Neutrophil (primary cell): ENCODE data around the gene PACC1.
A peak's percentile ranks its signal among the peaks of the same experiment; 100 is the strongest.
"Not testable (repeated sequence)": the region's sequence is repeated elsewhere in the genome, so short reads cannot be mapped to it uniquely, and the experiment has no call there.

ENCODE experiments used
- H3K27ac ChIP-seq: fragments of 200-600 bp; sonication (generic); 2 replicates; pipeline ENCODE4 v1.5.1; 2016; ENCODE audit warnings: mild to moderate bottlenecking, moderate library complexity
- H3K27me3 ChIP-seq: fragments of 200-600 bp; sonication (generic); 2 replicates; pipeline ENCODE4 v1.6.0; 2016; ENCODE audit warnings: mild to moderate bottlenecking
- H3K36me3 ChIP-seq: fragments of 200-600 bp; sonication (generic); 2 replicates; pipeline ENCODE4 v1.5.1; 2017
- H3K4me1 ChIP-seq, 2 experiments: fragments of 200-600 bp in 1 of 2; sonication (generic) in 1 of 2; 1 replicate in 1 of 2; 2 replicates in 1 of 2; pipeline versions ENCODE4 v1.5.1 to v1.6.1; 2013 to 2016; ENCODE audit warnings: low read depth in 1 of 2, low read length in 1 of 2, mild to moderate bottlenecking in 1 of 2, moderate library complexity in 1 of 2; ENCODE audit not compliant: control insufficient read depth in 1 of 2, insufficient read depth in 1 of 2
- H3K4me3 ChIP-seq, 2 experiments: fragments of 200-600 bp in 1 of 2; sonication (generic) in 1 of 2; 1 replicate in 1 of 2; 2 replicates in 1 of 2; pipeline ENCODE4 v1.5.1; 2013 to 2016; ENCODE audit warnings: low read depth in 1 of 2, low read length in 1 of 2, mild to moderate bottlenecking in 1 of 2, moderate library complexity in 1 of 2
- H3K9me3 ChIP-seq: fragments of 200-600 bp; sonication (generic); 2 replicates; pipeline ENCODE4 v1.5.1; 2016
- CTCF ChIP-seq: fragments of 200-600 bp; sonication (generic); IDR thresholded peaks from 2 replicates; pipeline ENCODE4 v1.5.1; 2016; ENCODE audit warnings: antibody characterized with exemption

The PACC1 gene

GRCh38 chr1:212341090-212341489 is 73.6 kb downstream of the PACC1 start:
- no peak for TF ChIP-seq CTCF
- no peak overlapping the region for H3K4me3 ChIP-seq
- H3K27me3 ChIP-seq, result no peaks in the 10 kb centered on the region
- H3K4me1 ChIP-seq, result no peaks in the 10 kb centered on the region
- H3K36me3 ChIP-seq, result peaks cover 77% of the 10 kb centered on the region
- H3K9me3 ChIP-seq, result no peaks in the 10 kb centered on the region
- peak overlapping the region; percentile 25 for H3K27ac ChIP-seq

DNA sequence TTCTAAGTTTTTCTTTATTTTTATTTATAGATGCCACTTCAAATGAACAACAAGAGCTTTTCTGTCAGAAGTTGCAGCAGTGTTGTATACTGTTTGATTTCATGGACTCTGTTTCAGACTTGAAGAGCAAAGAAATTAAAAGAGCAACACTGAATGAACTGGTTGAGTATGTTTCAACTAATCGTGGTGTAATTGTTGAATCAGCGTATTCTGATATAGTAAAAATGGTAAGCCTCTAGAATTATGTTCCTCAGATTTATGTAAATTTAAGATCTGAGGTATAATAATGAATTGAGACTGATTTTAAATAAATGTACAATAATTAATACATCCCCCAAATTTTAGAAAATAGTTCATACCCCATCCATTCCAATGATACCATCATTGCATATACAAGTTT is 85.6 kb downstream of the PACC1 start:
- H3K36me3 ChIP-seq, result peaks cover 39% of the 10 kb centered on the region
- no peak for TF ChIP-seq CTCF
- no peaks in the 10 kb centered on the region for H3K9me3 ChIP-seq
- H3K4me1 ChIP-seq, result no peaks in the 10 kb centered on the region
- no peaks in the 10 kb centered on the region for H3K27me3 ChIP-seq
- no peak overlapping the region for H3K4me3 ChIP-seq
- no peak overlapping the region for H3K27ac ChIP-seq

- TF ChIP-seq CTCF, result no peak
Observed at GRCh38 chr1:212328248-212328647, 86.4 kb downstream of the PACC1 start.

GRCh38 chr1:212326541-212326940 is 88.1 kb downstream of the PACC1 start:
- Histone ChIP-seq H3K4me3 (no peak overlapping the region), H3K9me3 (no peaks in the 10 kb centered on the region), H3K27me3 (no peaks in the 10 kb centered on the region), H3K4me1 (no peaks in the 10 kb centered on the region), H3K36me3 (peaks cover 20% of the 10 kb centered on the region), H3K27ac (peak overlapping the region; percentile 15)
- TF ChIP-seq CTCF, result no peak

More at GRCh38 chr1:212328248-212328647, 86.4 kb downstream of the PACC1 start:
- H3K27me3 ChIP-seq, result no peaks in the 10 kb centered on the region
- no peak overlapping the region for H3K27ac ChIP-seq
- H3K4me3 ChIP-seq, result no peak overlapping the region
- no peaks in the 10 kb centered on the region for H3K9me3 ChIP-seq
- no peaks in the 10 kb centered on the region for H3K4me1 ChIP-seq
- peaks cover 30% of the 10 kb centered on the region for H3K36me3 ChIP-seq

DNA sequence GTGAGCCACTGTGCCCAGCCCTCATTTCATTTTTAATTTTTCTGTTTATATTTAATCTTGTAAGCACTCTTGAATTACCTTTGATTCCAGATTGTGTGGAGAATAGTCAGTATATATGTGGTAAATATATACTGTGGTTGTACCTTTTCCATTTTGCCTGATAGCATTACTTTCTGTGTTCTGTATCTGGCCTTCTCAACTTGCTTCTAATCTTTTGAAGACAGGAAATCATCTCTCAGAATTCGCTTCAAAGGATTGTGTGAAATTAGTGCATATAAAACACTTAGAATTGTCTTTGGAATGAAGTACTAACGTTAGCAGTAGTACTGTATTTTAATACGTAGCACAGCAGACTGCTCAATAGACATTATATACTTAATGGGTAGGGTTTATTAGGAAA is 91.6 kb downstream of the PACC1 start:
- Histone ChIP-seq H3K27me3 (no peaks in the 10 kb centered on the region), H3K4me3 (no peak overlapping the region), H3K36me3 (no peaks in the 10 kb centered on the region), H3K9me3 (no peaks in the 10 kb centered on the region), H3K4me1 (peaks cover 0 to 2% of the 10 kb centered on the region in 2 experiments), H3K27ac (peak overlapping the region; percentile 2)
- TF ChIP-seq CTCF, result no peak

DNA sequence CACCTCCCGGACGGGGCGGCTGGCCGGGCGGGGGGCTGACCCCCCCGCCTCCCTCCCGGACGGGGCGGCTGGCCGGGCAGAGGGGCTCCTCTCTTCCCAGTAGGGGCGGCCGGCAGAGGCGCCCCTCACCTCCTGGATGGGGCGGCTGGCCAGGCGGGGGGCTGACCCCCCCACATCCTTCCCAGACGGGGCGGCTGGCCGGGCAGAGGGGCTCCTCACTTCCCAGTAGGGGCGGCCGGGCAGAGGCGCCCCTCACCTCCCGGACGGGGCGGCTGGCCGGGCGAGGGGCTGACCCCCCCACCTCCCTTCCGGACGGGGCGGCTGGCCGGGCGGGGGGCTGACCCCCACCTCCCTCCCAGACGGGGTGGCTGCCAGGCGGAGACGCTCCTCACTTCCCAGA is 93.7 kb downstream of the PACC1 start:
- H3K9me3 ChIP-seq, H3K36me3 ChIP-seq, H3K27me3 ChIP-seq, H3K27ac ChIP-seq, H3K4me3 ChIP-seq: not testable (repeated sequence)
- H3K4me1 ChIP-seq, result peaks cover 3 to 12% of the 10 kb centered on the region in 2 experiments
